GM10266 (cell line): Measurements from ENCODE around the gene CD300LF.

Experiments
- DNase-seq: peaks from one replicate; pipeline ENCODE4 v3.0.0; 2012; ENCODE audit errors: extremely low spot score
- CTCF ChIP-seq: IDR thresholded peaks from 2 replicates; pipeline ENCODE4 v1.5.1; 2012; ENCODE audit warnings: mild to moderate bottlenecking, low read depth; ENCODE audit not compliant: control insufficient read depth, insufficient read depth; ENCODE audit errors: missing control alignments

Gene CD300LF

GRCh38 chr17:74712756-74713155 is at the start of gene CD300LF:
Gene CD300LF (minus strand): TSS chr17:74712923. CDS start chr17:74712866, 57 bp downstream.
- no peak for DNase-seq

GRCh38 chr17:74761931-74762330 is 49.2 kb upstream of the CD300LF start:
- no peak for DNase-seq
- no peak for TF ChIP-seq CTCF

More at GRCh38 chr17:74712756-74713155, at the start of gene CD300LF:
- no peak for TF ChIP-seq CTCF

- TF ChIP-seq CTCF, result no peak
- no peak for DNase-seq
Measured at GRCh38 chr17:74761419-74761818, 48.7 kb upstream of the CD300LF start.

GRCh38 chr17:74760404-74761105 is 47.8 kb upstream of the CD300LF start:
- no peak for TF ChIP-seq CTCF
- DNase-seq, result no peak

GRCh38 chr17:74759941-74760340 is 47.2 kb upstream of the CD300LF start:
- TF ChIP-seq CTCF, result no peak
- DNase-seq, result no peak

GRCh38 chr17:74759243-74759801 is 46.6 kb upstream of the CD300LF start:
- peak; percentile 56 for DNase-seq
- peak; percentile 25 for TF ChIP-seq CTCF

GRCh38 chr17:74758848-74759168 is 46.1 kb upstream of the CD300LF start:
- DNase-seq, result no peak
- no peak for TF ChIP-seq CTCF
